CD4-positive, alpha-beta memory T cell (primary cell): Measurements from ENCODE around the gene EMID1. TPM values are rescaled to one million over a fixed set of nuclear protein-coding genes. Genes with fewer than 3 reads are reported as not detected.

Experiments
- CTCF ChIA-PET: fragments of 350-600 bp; sonication (Branson Sonifier 250); formaldehyde crosslinking; loops from one replicate; lab custom pipeline; 2021; ENCODE audit warnings: inconsistent platforms; ENCODE audit not compliant: partially characterized antibody; lab: Charles Lee
- POLR2A ChIA-PET: fragments of 350-600 bp; sonication (Branson Sonifier 250); formaldehyde crosslinking; loops from one replicate; lab custom pipeline; 2021; ENCODE audit not compliant: partially characterized antibody; lab: Charles Lee
- DNase-seq, 5 donors: peaks; one replicate each; pipeline versions ENCODE4 v3.0.0 to v3.0.0-alpha.2; 2020 to 2022; ENCODE audit warnings: mixed read lengths in 1 of 5
- H3K27ac ChIP-seq: one replicate; pipeline ENCODE4 v1.7.0; 2013; ENCODE audit warnings: low read depth, low read length
- H3K27me3 ChIP-seq: 2 replicates; pipeline ENCODE4 v1.7.0; 2013; ENCODE audit warnings: mild to moderate bottlenecking, low read length, moderate library complexity; ENCODE audit not compliant: insufficient read depth
- H3K36me3 ChIP-seq: 2 replicates; pipeline ENCODE4 v1.7.0; 2013; ENCODE audit warnings: mild to moderate bottlenecking, low read length, moderate library complexity; ENCODE audit not compliant: insufficient read depth
- H3K4me1 ChIP-seq: 2 replicates; pipeline ENCODE4 v1.7.0; 2013; ENCODE audit warnings: mild to moderate bottlenecking, low read length, moderate library complexity; ENCODE audit not compliant: insufficient read depth
- H3K4me3 ChIP-seq, 2 donors: one replicate each; pipeline ENCODE4 v1.7.0; 2013; ENCODE audit warnings: low read length in 2 of 2, mild to moderate bottlenecking in 1 of 2
- H3K9me3 ChIP-seq, 2 donors: one replicate each; pipeline ENCODE4 v1.7.0; 2013; ENCODE audit warnings: low read length in 2 of 2, control low read depth in 1 of 2; ENCODE audit not compliant: control insufficient read depth in 1 of 2
- H3K27ac Mint-ChIP-seq, 7 donors: one replicate each; pipeline ENCODE4 v1.8.0; 2020 to 2021; ENCODE audit warnings: mixed read lengths in 7 of 7, mild to moderate bottlenecking in 6 of 7, inconsistent platforms in 3 of 7, moderate library complexity in 3 of 7
- H3K27me3 Mint-ChIP-seq, 2 donors: one replicate each; pipeline ENCODE4 v1.8.0; 2020 to 2021; ENCODE audit warnings: mixed read lengths in 2 of 2
- H3K36me3 Mint-ChIP-seq, 2 donors: one replicate each; pipeline ENCODE4 v1.8.0; 2020 to 2021; ENCODE audit warnings: mixed read lengths in 2 of 2, inconsistent platforms in 1 of 2, mild to moderate bottlenecking in 1 of 2
- H3K4me1 Mint-ChIP-seq, 4 donors: one replicate each; pipeline ENCODE4 v1.8.0; 2020 to 2021; ENCODE audit warnings: mixed read lengths in 4 of 4, mild to moderate bottlenecking in 1 of 4
- H3K4me3 Mint-ChIP-seq, 8 donors: one replicate each; pipeline ENCODE4 v1.8.0; 2020 to 2021; ENCODE audit warnings: mixed read lengths in 8 of 8, mild to moderate bottlenecking in 7 of 8, moderate library complexity in 6 of 8, inconsistent platforms in 3 of 8
- H3K9me3 Mint-ChIP-seq, 8 donors: one replicate each; pipeline ENCODE4 v1.8.0; 2020 to 2021; ENCODE audit warnings: mixed read lengths in 8 of 8, mild to moderate bottlenecking in 5 of 8, inconsistent platforms in 3 of 8, moderate library complexity in 1 of 8
- intact Hi-C: fragments of 100-400 bp; cut with micrococcal nuclease; formaldehyde crosslinking; loops from one replicate; pipeline ENCODE4 v1.15.1; 2023
- polyA plus RNA-seq, 2 donors: library from polyadenylated mRNA; unstranded; fragments of 300-500 nt; fragmentation: Illumina TruSeq; gene quantifications; one replicate each; pipeline ENCODE4 v1.2.3, GENCODE V29; 2021
- total RNA-seq, 2 experiments: library from RNA; stranded (reverse); gene quantifications; one replicate each; pipeline ENCODE4 v1.2.3, GENCODE V29; 2021

Gene EMID1
- total and polyA plus RNA-seq, 4 experiments from 2014 or later = 0.11 TPM; not detected in 3

- Histone ChIP-seq H3K4me3 (no peak overlapping the region), H3K4me1 (no peaks in the 10 kb centered on the region), H3K36me3 (no peaks in the 10 kb centered on the region), H3K9me3 (no peaks in the 10 kb centered on the region), H3K27me3 (no peaks in the 10 kb centered on the region), H3K27ac (no peak overlapping the region)
- Mint-ChIP-seq H3K27me3 (no peaks in the 10 kb centered on the region), H3K4me3 (no peak overlapping the region), H3K27ac (peak overlapping the region in 1 of 7 donors; percentile 73), H3K9me3 (no peaks in the 10 kb centered on the region), H3K4me1 (peaks cover 0 to 3% (median 0%) of the 10 kb centered on the region in 4 donors), H3K36me3 (peaks cover 0 to 3% of the 10 kb centered on the region in 2 donors)
- CTCF ChIA-PET = no interaction called here
- intact Hi-C loops = no loop called here
- no peak for DNase-seq
- POLR2A ChIA-PET = no interaction called here
Observed at GRCh38 chr22:29258407-29259252, 52.9 kb downstream of the EMID1 start.

GRCh38 chr22:29259253-29259899 lies 53.7 kb downstream of the EMID1 start:
- no peaks in the 10 kb centered on the region for H3K9me3 Mint-ChIP-seq
- H3K4me1 ChIP-seq = no peaks in the 10 kb centered on the region
- H3K4me3 Mint-ChIP-seq = no peak overlapping the region
- no peak for DNase-seq
- no peak overlapping the region for H3K4me3 ChIP-seq
- H3K27ac ChIP-seq = no peak overlapping the region
- intact Hi-C loops = no loop called here
- H3K27me3 Mint-ChIP-seq = no peaks in the 10 kb centered on the region
- POLR2A ChIA-PET = no interaction called here
- no peaks in the 10 kb centered on the region for H3K9me3 ChIP-seq
- no peaks in the 10 kb centered on the region for H3K27me3 ChIP-seq
- CTCF ChIA-PET = interaction anchor here (0.9 kb wide), 1 partner anchor 14 kb away, joined by 3 read pairs; no protein-coding TSS in a partner anchor
- H3K4me1 Mint-ChIP-seq = peaks cover 0 to 3% (median 0%) of the 10 kb centered on the region in 4 donors
- peaks cover 0 to 3% of the 10 kb centered on the region in 2 donors for H3K36me3 Mint-ChIP-seq
- no peak overlapping the region for H3K27ac Mint-ChIP-seq
- no peaks in the 10 kb centered on the region for H3K36me3 ChIP-seq

- peaks cover 0 to 3% (median 0%) of the 10 kb centered on the region in 4 donors for H3K4me1 Mint-ChIP-seq
- Histone ChIP-seq H3K4me1 (no peaks in the 10 kb centered on the region), H3K36me3 (no peaks in the 10 kb centered on the region), H3K4me3 (no peak overlapping the region), H3K27ac (no peak overlapping the region), H3K27me3 (no peaks in the 10 kb centered on the region), H3K9me3 (no peaks in the 10 kb centered on the region)
- DNase-seq = no peak
- H3K36me3 Mint-ChIP-seq = peaks cover 0 to 3% of the 10 kb centered on the region in 2 donors
- intact Hi-C loops = no loop called here
- H3K9me3 Mint-ChIP-seq = no peaks in the 10 kb centered on the region
- no peak overlapping the region for H3K27ac Mint-ChIP-seq
- POLR2A ChIA-PET = no interaction called here
- H3K27me3 Mint-ChIP-seq = no peaks in the 10 kb centered on the region
- CTCF ChIA-PET = interaction anchor here (0.9 kb wide), 1 partner anchor 15 kb away, joined by 3 read pairs; no protein-coding TSS in a partner anchor
- no peak overlapping the region for H3K4me3 Mint-ChIP-seq
Observed at GRCh38 chr22:29260031-29260560, 54.4 kb downstream of the EMID1 start.

GRCh38 chr22:29260601-29261315 lies 55.1 kb downstream of the EMID1 start:
- no peak overlapping the region for H3K27ac ChIP-seq
- no peaks in the 10 kb centered on the region for H3K36me3 Mint-ChIP-seq
- no peaks in the 10 kb centered on the region for H3K36me3 ChIP-seq
- no peaks in the 10 kb centered on the region for H3K27me3 ChIP-seq
- H3K4me3 ChIP-seq = no peak overlapping the region
- H3K4me1 Mint-ChIP-seq = peaks cover 0 to 3% (median 0%) of the 10 kb centered on the region in 4 donors
- no peaks in the 10 kb centered on the region for H3K4me1 ChIP-seq
- DNase-seq = no peak
- no peaks in the 10 kb centered on the region for H3K27me3 Mint-ChIP-seq
- no peak overlapping the region for H3K4me3 Mint-ChIP-seq
- no peaks in the 10 kb centered on the region for H3K9me3 Mint-ChIP-seq
- POLR2A ChIA-PET = no interaction called here
- no peaks in the 10 kb centered on the region for H3K9me3 ChIP-seq
- CTCF ChIA-PET = no interaction called here
- H3K27ac Mint-ChIP-seq = no peak overlapping the region
- intact Hi-C loops = no loop called here

- Histone ChIP-seq H3K36me3 (no peaks in the 10 kb centered on the region), H3K27me3 (no peaks in the 10 kb centered on the region), H3K4me1 (peaks cover 15% of the 10 kb centered on the region), H3K9me3 (no peaks in the 10 kb centered on the region), H3K27ac (no peak overlapping the region), H3K4me3 (no peak overlapping the region)
- POLR2A ChIA-PET = no interaction called here
- Mint-ChIP-seq H3K36me3 (peaks cover 4 to 9% of the 10 kb centered on the region in 2 donors), H3K4me1 (peaks cover 9 to 22% (median 12%) of the 10 kb centered on the region in 4 donors), H3K27ac (no peak overlapping the region), H3K27me3 (no peaks in the 10 kb centered on the region), H3K9me3 (peaks cover 0 to 3% (median 0%) of the 10 kb centered on the region in 8 donors), H3K4me3 (no peak overlapping the region)
- DNase-seq = no peak
- CTCF ChIA-PET = no interaction called here
- intact Hi-C loops = no loop called here
Observed at GRCh38 chr22:29263791-29264276, 58.1 kb downstream of the EMID1 start.

- no peak overlapping the region for H3K27ac ChIP-seq
- no peak overlapping the region for H3K4me3 ChIP-seq
- H3K36me3 Mint-ChIP-seq = peaks cover 4 to 21% of the 10 kb centered on the region in 2 donors
- no peaks in the 10 kb centered on the region for H3K27me3 Mint-ChIP-seq
- H3K4me3 Mint-ChIP-seq = no peak overlapping the region
- no peaks in the 10 kb centered on the region for H3K9me3 ChIP-seq
- ChIA-PET POLR2A (no interaction called here), CTCF (no interaction called here)
- peaks cover 28% of the 10 kb centered on the region for H3K4me1 ChIP-seq
- intact Hi-C loops = loop anchor here (5.0 kb wide), 1 partner anchor 337 kb away; the partner anchor contains the start of gene NF2
- no peak for DNase-seq
- H3K4me1 Mint-ChIP-seq = peaks cover 15 to 37% (median 23%) of the 10 kb centered on the region in 4 donors
- no peaks in the 10 kb centered on the region for H3K36me3 ChIP-seq
- H3K27me3 ChIP-seq = no peaks in the 10 kb centered on the region
- H3K9me3 Mint-ChIP-seq = peaks cover 0 to 3% (median 0%) of the 10 kb centered on the region in 8 donors
- H3K27ac Mint-ChIP-seq = peak overlapping the region in 1 of 7 donors; percentile 7
Observed at GRCh38 chr22:29265305-29265704, 59.6 kb downstream of the EMID1 start.
